ENCODE data around the gene GGA1.

GGA1 gene

DNA sequence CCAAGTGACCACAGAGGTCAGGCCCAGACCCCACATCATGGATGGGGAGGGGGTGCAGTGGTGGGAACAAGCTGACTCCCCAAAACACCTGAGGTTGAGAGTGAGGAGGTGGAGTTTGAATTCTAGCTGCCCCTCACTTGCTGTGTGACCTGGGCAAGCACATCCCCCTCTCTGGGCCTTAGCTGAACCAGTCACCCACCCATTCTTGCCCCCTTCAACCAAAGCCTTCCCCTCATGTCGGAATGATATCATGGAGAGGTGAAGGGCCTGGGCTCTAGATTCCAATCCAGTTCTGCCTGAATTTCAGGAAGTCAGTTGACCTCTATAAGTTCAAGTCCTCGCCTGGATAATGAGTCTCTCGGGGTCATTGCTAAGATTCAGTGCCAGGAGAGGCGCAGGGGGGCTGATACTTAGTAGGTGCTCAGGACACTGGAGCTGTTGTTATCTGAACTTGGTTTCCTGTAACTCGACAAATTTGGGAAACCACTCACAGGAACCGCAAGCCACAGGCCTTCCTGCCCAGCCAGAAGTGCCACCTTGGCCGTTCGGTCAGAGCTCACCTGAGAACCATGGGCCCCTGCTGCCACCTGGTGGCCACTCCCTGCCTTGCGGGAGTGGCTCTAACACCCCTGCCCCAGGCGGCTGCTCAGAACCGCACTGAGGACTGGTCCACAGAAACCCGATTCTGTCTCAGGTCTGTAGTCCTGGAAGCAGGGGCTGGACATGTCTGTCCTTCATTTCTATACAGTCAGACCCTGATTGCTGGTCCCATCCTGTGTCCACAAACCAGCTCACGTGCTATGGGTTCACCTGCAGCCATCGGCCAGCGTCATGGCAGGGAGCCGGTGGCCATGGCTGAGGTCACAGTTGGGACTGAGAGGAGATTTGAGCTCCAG, 41.5 kb upstream of the GGA1 start:
- peak; percentile 95 for TF ChIP-seq CTCF (IDR thresholded peaks at IDR 0.05; ENCODE audit: low read depth, low read length, missing control alignments)
- Histone ChIP-seq H3K27me3 (replicated peaks) (no peaks in the 10 kb centered on the region), H3K27ac (no peak overlapping the region), H3K4me3 (ENCODE audit: low read depth, low read length) (no peak overlapping the region), H3K36me3 (replicated peaks) (peaks cover 44% of the 10 kb centered on the region)
- no peak for DNase-seq
- in situ Hi-C loops (cut with HindIII; ENCODE audit: low pct_ligation_motif_present, low sequenced_read_pairs): no loop called here

DNA sequence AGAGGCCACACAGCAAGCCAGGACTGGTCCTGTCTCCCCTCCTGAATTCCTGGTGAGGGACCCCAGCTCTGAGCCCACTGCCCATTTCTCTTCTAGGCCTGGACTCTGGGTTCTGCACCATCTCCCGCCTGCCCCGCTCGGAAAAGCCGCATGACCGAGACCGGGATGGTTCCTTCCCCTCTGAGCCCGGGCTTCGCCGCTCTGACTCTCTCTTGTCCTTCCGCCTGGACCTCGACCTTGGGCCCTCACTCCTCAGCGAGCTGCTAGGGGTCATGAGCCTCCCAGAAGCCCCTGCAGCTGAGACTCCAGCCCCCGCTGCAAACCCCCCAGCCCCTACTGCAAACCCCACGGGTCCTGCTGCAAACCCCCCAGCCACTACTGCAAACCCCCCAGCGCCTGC, 40.6 kb upstream of the GGA1 start:
- Histone ChIP-seq H3K36me3 (replicated peaks) (peaks cover 42% of the 10 kb centered on the region), H3K4me3 (ENCODE audit: low read depth, low read length) (no peak overlapping the region), H3K27me3 (replicated peaks) (no peaks in the 10 kb centered on the region), H3K27ac (no peak overlapping the region)
- in situ Hi-C loops (cut with HindIII; ENCODE audit: low pct_ligation_motif_present, low sequenced_read_pairs): no loop called here
- no peak for TF ChIP-seq CTCF (IDR thresholded peaks at IDR 0.05; ENCODE audit: low read depth, low read length, missing control alignments)
- no peak for DNase-seq

GRCh38 chr22:37568448-37569008, 40.1 kb upstream of the GGA1 start:
- H3K4me3 ChIP-seq (ENCODE audit: low read depth, low read length): no peak overlapping the region
- TF ChIP-seq CTCF (IDR thresholded peaks at IDR 0.05; ENCODE audit: low read depth, low read length, missing control alignments): no peak
- in situ Hi-C loops (cut with HindIII; ENCODE audit: low pct_ligation_motif_present, low sequenced_read_pairs): no loop called here
- no peak for DNase-seq
- no peak overlapping the region for H3K27ac ChIP-seq
- peaks cover 42% of the 10 kb centered on the region for H3K36me3 ChIP-seq (replicated peaks)
- no peaks in the 10 kb centered on the region for H3K27me3 ChIP-seq (replicated peaks)

- no peak for DNase-seq
- in situ Hi-C loops (cut with HindIII; ENCODE audit: low pct_ligation_motif_present, low sequenced_read_pairs): no loop called here
- H3K36me3 ChIP-seq (replicated peaks): peaks cover 42% of the 10 kb centered on the region
- H3K27me3 ChIP-seq (replicated peaks): no peaks in the 10 kb centered on the region
- no peak overlapping the region for H3K4me3 ChIP-seq (ENCODE audit: low read depth, low read length)
- no peak for TF ChIP-seq CTCF (IDR thresholded peaks at IDR 0.05; ENCODE audit: low read depth, low read length, missing control alignments)
- H3K27ac ChIP-seq: no peak overlapping the region
Observed at GRCh38 chr22:37569009-37569920, 39.4 kb upstream of the GGA1 start.

DNA sequence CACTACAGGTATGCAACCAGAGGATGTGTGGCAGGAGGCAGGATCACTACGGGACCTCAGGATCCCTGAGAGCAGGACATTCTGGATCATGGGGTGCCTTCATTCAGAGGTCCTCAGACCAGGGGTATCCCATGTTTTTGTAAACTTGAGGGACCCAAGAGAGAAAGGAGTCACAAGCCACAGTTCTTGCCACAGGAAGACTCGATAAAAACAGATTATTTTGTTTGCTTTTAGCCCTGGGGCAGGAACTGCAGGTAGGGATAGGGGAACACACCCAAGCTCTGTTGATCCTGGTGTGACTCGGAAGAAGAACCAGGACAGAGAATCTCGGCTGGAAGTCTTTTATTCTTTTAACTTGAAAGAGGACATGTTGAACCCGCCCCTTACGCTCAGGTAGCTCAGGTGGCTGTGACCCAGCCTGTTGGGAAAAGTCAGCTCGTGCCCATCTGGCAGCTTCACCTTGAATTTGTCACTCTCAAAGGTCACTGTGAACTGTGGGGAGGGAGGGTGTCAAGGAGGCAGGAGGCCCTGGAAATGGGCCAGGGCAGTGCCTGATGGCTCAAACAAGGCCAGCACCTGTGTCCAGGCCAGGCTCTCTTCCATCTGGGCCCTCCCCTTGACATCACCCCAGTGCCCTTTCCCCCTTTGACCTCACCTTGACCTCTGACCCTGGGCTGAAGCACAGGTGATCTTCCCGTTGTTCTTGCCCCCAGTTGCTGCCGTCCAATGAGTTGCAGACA, 38.5 kb upstream of the GGA1 start:
- Histone ChIP-seq H3K27ac (no peak overlapping the region), H3K4me3 (ENCODE audit: low read depth, low read length) (no peak overlapping the region), H3K36me3 (replicated peaks) (peaks cover 37% of the 10 kb centered on the region), H3K27me3 (replicated peaks) (no peaks in the 10 kb centered on the region)
- DNase-seq: no peak
- no peak for TF ChIP-seq CTCF (IDR thresholded peaks at IDR 0.05; ENCODE audit: low read depth, low read length, missing control alignments)
- in situ Hi-C loops (cut with HindIII; ENCODE audit: low pct_ligation_motif_present, low sequenced_read_pairs): no loop called here
